ENCODE data around the gene RPS6KA3.
A peak's percentile ranks its signal among the peaks of the same experiment; 100 is the strongest.

Gene RPS6KA3

DNA sequence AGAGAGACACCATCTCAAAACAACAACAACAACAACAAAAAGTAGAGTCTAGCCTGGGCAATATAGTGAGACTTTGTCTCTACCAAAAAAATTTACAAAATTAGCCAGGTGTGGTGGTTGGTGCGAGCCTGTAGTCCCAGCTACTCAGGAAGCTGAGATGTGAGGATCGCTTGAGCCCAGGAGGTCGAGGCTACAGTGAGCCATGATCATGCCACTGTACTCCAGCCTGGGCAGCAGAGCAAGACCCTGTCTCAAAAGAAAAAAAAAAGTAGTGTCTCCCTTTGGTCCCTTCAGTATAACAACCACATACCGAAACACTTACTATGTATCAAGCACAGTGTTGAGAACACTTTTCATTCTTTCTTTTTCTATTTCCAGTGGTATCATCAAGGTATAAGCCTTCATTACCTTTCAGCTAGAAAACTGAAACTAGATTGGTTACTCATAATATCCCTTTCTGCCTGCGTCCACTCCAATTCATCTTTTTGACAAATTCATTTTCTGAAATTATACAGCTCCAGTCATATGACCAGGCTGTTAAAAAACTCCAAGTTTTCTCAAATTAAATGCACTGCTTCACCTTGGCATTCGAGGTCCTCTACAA, 54.1 kb downstream of the RPS6KA3 start:
- TF ChIP-seq, protein P1, sequence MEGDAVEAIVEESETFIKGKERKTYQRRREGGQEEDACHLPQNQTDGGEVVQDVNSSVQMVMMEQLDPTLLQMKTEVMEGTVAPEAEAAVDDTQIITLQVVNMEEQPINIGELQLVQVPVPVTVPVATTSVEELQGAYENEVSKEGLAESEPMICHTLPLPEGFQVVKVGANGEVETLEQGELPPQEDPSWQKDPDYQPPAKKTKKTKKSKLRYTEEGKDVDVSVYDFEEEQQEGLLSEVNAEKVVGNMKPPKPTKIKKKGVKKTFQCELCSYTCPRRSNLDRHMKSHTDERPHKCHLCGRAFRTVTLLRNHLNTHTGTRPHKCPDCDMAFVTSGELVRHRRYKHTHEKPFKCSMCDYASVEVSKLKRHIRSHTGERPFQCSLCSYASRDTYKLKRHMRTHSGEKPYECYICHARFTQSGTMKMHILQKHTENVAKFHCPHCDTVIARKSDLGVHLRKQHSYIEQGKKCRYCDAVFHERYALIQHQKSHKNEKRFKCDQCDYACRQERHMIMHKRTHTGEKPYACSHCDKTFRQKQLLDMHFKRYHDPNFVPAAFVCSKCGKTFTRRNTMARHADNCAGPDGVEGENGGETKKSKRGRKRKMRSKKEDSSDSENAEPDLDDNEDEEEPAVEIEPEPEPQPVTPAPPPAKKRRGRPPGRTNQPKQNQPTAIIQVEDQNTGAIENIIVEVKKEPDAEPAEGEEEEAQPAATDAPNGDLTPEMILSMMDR (conservative IDR thresholded peaks at IDR 0.05; ENCODE audit: low read depth, low read length), result no peak
- DNase-seq (ENCODE audit: low read depth), result no peak
- no peak overlapping the region for H3K4me3 ChIP-seq (ENCODE audit: low read depth, low read length)

DNA sequence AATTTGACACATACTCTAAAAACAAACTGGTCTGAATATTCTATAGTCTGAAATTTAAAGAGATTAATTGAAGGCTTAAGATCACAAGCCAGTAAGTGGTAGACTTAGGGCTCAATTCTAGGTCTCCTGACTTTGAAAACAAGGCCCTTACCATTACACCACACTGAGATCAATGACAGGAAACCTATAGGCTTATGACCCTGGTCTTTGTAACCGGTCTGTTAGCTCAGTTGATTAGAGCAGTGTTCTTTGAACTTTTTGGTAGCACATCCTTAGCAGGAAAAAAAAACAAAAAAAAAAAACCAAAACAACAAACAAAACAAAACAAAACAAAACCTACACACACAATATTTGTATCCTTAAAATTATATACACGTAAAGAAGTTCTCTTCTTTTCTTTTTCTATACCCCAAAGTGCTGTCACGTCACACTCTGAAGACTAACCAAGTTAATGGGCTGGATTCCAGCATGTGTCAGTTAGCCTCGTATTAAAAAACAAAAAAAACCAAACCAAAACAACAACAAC, 55.4 kb downstream of the RPS6KA3 start:
- no peak overlapping the region for H3K4me3 ChIP-seq (ENCODE audit: low read depth, low read length)
- no peak for DNase-seq (ENCODE audit: low read depth)
- TF ChIP-seq, protein P1 (conservative IDR thresholded peaks at IDR 0.05; ENCODE audit: low read depth, low read length), result no peak

DNA sequence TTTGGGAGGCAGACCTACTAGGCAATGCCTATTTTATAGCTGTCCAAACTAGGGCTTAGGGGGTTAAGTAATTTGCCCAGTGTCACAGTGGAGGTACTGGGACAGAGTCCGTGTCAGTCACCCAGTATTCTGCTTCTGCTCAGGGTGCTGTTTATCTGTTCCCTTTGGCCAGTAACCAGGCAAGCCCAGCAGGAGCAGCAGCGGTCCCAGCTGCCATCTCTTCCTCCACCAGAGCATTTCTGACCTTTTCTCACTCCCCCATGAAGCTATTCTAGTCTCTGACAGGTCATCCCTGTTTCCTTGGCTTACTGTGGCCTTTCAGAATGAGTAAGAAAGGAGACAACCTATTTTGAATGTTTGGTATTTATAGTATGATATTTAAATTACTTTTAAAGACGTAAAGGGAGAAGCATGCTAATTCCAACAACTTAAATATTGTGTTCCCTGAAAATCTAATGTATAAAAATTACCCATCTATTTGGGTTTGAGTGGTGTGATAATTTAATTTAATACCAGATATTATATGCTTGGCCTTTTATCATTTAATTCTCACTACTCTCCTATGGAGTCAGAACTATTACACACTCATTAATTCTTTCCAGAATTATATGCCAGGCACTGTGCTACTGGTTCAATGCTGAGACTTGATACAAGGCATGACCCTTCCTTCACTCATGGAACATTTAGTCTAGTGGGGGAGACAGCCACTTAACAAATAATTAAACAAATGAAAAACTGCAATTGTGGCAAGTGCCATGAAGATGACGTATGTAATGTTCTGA, 60.6 kb downstream of the RPS6KA3 start:
- no peak overlapping the region for H3K4me3 ChIP-seq (ENCODE audit: low read depth, low read length)
- TF ChIP-seq, protein P1 (conservative IDR thresholded peaks at IDR 0.05; ENCODE audit: low read depth, low read length), result peak; percentile 27
- peak; percentile 18 for DNase-seq (ENCODE audit: low read depth)

DNA sequence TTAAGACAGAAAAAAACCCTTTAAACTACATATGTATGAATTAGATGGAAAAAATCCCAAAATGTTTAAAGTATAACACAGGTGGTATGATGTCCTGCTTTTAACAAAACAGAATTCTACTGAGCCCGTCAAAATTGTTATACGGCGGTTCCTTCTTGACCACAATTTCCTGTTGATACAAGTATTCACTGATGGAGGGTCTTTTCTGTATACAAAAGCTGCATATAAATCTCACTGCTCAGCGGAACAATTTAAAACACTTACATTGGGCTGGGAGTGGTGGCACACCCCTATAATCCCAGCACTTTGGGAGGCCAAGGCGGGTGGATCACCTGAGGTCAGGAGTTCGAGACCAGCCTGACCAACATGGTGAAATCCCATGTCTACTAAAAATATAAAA, 62.4 kb downstream of the RPS6KA3 start:
- DNase-seq (ENCODE audit: low read depth), result no peak
- H3K4me3 ChIP-seq (ENCODE audit: low read depth, low read length), result no peak overlapping the region
- TF ChIP-seq, protein P1 (conservative IDR thresholded peaks at IDR 0.05; ENCODE audit: low read depth, low read length), result no peak

DNA sequence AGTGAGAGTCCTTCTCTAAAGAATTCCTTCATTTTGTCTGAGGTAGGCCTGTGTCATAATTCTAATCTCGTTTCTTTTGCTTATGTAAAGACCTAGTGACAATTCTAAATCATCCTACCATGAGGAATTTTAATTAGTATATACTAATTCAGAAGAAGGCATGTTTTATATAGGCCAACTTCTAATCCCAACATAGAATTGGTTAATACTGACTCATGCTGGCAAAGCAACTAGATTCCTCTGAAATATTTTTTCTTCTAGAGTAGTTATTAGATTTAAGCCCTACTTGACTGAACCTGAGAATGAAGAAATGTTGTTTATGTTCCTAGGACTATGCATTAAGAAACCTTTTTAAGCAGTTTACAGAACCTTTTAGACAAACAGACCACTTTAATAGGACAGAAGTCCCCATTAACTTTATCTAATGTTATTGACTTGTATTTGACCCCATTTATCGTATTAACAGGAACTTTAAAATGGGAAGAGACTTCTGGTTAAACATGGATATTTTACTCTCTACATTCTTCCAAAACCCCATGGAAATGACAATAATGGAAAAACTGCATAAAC, 69.0 kb downstream of the RPS6KA3 start:
- TF ChIP-seq, protein P1 (conservative IDR thresholded peaks at IDR 0.05; ENCODE audit: low read depth, low read length), result no peak
- DNase-seq (ENCODE audit: low read depth), result peak; percentile 13
- H3K4me3 ChIP-seq (ENCODE audit: low read depth, low read length), result no peak overlapping the region

DNA sequence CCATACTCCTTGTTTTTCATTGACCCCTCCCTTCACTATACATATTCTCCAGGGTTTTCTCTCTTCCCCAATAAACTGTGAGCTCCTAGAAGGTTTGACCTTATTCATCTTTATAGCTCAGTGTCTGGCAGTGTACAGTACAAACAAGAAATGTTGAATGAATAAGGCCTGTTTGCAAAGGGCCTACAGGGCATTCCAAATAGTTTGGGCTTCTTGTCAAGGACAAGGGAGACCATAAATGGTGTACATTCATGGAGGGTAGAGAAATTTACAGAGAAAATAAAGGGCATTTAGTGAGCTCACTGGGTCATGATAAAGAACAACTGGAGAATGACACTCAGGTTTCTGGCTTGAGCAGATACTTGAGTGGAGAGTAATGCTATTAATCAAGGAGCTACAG, 77.5 kb downstream of the RPS6KA3 start:
- TF ChIP-seq, protein P1 (conservative IDR thresholded peaks at IDR 0.05; ENCODE audit: low read depth, low read length), result no peak
- no peak overlapping the region for H3K4me3 ChIP-seq (ENCODE audit: low read depth, low read length)
- no peak for DNase-seq (ENCODE audit: low read depth)
